AG10803 (cell line): Measurements from ENCODE around the gene TBC1D22A.

Experiments
- DNase-seq: peaks from one replicate; pipeline ENCODE4 v3.0.0; 2010; ENCODE audit warnings: low read depth
- H3K4me3 ChIP-seq: 2 replicates; pipeline ENCODE4 v1.5.1; 2011; ENCODE audit warnings: mild to moderate bottlenecking, low read length, control low read depth
- TF ChIP-seq, protein P1 (sequence below): conservative IDR thresholded peaks from 2 replicates; pipeline ENCODE4 v1.5.1; 2011; ENCODE audit warnings: mild to moderate bottlenecking, low read length, control low read depth, inconsistent platforms

Gene TBC1D22A

GRCh38 chr22:46852771-46853170, 90.3 kb downstream of the TBC1D22A start:
- TF ChIP-seq, protein P1, sequence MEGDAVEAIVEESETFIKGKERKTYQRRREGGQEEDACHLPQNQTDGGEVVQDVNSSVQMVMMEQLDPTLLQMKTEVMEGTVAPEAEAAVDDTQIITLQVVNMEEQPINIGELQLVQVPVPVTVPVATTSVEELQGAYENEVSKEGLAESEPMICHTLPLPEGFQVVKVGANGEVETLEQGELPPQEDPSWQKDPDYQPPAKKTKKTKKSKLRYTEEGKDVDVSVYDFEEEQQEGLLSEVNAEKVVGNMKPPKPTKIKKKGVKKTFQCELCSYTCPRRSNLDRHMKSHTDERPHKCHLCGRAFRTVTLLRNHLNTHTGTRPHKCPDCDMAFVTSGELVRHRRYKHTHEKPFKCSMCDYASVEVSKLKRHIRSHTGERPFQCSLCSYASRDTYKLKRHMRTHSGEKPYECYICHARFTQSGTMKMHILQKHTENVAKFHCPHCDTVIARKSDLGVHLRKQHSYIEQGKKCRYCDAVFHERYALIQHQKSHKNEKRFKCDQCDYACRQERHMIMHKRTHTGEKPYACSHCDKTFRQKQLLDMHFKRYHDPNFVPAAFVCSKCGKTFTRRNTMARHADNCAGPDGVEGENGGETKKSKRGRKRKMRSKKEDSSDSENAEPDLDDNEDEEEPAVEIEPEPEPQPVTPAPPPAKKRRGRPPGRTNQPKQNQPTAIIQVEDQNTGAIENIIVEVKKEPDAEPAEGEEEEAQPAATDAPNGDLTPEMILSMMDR = no peak
- no peak overlapping the region for H3K4me3 ChIP-seq
- no peak for DNase-seq

DNA sequence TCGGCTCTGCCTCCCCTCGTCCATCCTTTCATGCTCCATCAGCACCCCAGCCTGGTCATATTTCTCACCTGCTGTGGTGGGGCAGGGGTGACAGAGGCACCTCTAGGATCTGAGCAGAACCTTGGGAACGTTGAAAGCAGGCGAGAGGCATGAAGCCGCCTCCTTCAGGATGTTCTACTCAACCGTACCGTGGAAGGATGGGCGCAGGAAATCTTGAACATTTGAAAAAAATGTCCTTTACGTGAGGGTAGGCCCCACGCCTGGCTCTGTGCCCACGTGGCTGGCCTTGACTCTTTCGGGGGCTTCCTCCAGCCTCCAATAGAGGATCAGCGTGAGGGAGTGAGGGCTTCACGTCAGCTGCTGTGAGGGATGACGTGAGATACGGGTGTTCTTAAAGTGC, 90.7 kb downstream of the TBC1D22A start:
- H3K4me3 ChIP-seq = no peak overlapping the region
- TF ChIP-seq, protein P1 = no peak
- DNase-seq = no peak

GRCh38 chr22:46854125-46854870, 91.8 kb downstream of the TBC1D22A start:
- no peak for DNase-seq
- H3K4me3 ChIP-seq = no peak overlapping the region
- TF ChIP-seq, protein P1 = no peak

DNA sequence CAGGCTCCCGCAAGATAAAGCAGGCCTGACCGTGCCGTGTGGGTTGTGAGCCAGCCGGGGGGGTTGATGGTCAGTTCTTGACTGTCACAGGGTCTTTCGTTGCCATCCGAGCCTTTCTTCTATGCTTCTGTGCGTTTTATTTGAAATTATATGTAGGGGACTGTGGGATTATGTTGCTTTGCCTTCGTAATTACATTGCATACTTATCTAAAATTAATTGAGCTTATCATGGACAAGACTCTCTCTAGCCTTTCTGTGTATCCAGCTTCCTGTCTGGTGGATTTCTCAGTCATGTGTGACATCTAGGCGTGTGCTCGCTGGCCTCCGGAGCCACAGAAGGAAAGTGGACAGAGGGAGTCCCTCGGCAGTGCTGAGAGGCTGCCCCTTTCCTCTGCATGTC, 93.2 kb downstream of the TBC1D22A start:
- DNase-seq = no peak
- no peak overlapping the region for H3K4me3 ChIP-seq
- TF ChIP-seq, protein P1 = no peak

- TF ChIP-seq, protein P1 = no peak
- H3K4me3 ChIP-seq = no peak overlapping the region
- DNase-seq = no peak
Measured at GRCh38 chr22:46856661-46857060, 94.2 kb downstream of the TBC1D22A start.

DNA sequence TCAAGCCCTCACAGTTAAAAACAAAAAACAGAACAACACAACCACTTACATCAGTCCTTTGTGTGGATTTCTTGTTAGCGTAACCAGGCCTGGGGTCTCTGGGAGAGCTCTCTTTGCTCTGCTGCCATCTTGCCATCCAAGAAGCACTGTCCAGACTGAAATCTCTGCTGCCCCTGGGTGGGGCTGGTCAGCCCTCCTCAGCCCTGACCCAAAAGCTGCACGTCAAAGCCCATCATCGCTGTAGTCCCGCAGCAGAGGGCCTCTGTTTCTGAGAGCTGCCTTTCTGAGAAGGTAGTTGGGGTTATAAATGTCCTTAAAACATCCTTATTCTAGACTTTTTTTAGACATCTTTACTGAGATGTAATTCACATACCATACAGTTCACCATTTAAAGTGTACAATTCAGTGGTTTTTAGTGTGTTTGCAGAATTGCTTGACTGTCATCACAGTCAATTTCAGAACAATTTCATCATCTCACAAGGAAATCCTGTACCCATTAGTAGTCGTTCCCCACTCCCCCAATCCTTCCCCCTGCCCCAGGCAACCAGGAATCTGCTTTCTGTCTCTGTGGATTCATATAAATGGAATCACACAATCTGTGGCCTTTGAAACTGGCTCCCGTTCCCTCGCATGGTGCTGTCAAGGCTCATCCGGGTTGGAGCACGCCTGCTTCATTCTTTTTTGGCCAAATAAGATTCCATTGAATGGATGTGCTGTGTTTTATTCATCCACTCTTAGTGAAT, 94.9 kb downstream of the TBC1D22A start:
- no peak overlapping the region for H3K4me3 ChIP-seq
- TF ChIP-seq, protein P1 = no peak
- DNase-seq = no peak

DNA sequence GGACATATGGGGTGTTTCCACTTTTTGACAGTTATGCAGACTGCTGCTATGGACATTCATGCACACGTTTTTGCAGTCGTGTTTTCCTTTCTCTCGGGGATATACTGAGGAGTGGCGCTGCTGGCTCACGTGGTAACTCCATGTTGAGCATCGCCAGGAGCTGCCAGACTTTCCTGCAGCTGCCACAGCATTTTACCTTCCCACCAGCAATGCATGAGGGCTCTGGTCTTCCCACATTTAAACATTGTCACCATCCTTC, 95.4 kb downstream of the TBC1D22A start:
- DNase-seq = no peak
- TF ChIP-seq, protein P1 = no peak
- H3K4me3 ChIP-seq = no peak overlapping the region
